DMS153 treated with DMSO at 0.1 percent for 48 hours (cell line): Measurements from ENCODE around the gene STK16.

ENCODE experiments used
- DNase-seq: peaks from one replicate; lab custom pipeline; 2025; ENCODE audit not compliant: unreplicated experiment; lab: John Stamatoyannopoulos, UW

The STK16 gene

GRCh38 chr2:219213486-219214071, 31.7 kb upstream of the STK16 start:
- no peak for DNase-seq

GRCh38 chr2:219214141-219214540, 31.1 kb upstream of the STK16 start:
- DNase-seq = no peak

GRCh38 chr2:219214786-219215185, 30.5 kb upstream of the STK16 start:
- no peak for DNase-seq

- no peak for DNase-seq
Observed at GRCh38 chr2:219215871-219216534, 29.3 kb upstream of the STK16 start.

GRCh38 chr2:219216535-219216915, 28.8 kb upstream of the STK16 start:
- DNase-seq = no peak

GRCh38 chr2:219218217-219218731, 27.0 kb upstream of the STK16 start:
- DNase-seq = no peak

- peak; percentile 84 for DNase-seq
Observed at GRCh38 chr2:219218732-219219701, 26.3 kb upstream of the STK16 start, which contains the start of gene ABCB6. Gene ABCB6 (minus strand): TSS chr2:219218958. CDS start chr2:219218673, 285 bp downstream.

- DNase-seq = no peak
Observed at GRCh38 chr2:219219784-219220532, 25.3 kb upstream of the STK16 start.

- no peak for DNase-seq
Observed at GRCh38 chr2:219220652-219221402, 24.5 kb upstream of the STK16 start.

- DNase-seq = no peak
Observed at GRCh38 chr2:219221957-219222518, 23.2 kb upstream of the STK16 start.

- DNase-seq = no peak
Observed at GRCh38 chr2:219223831-219224610, 21.3 kb upstream of the STK16 start.

GRCh38 chr2:219225350-219225749, 19.9 kb upstream of the STK16 start:
- DNase-seq = no peak

- no peak for DNase-seq
Observed at GRCh38 chr2:219228041-219228910, 17.0 kb upstream of the STK16 start.

- no peak for DNase-seq
Observed at GRCh38 chr2:219228911-219229304, 16.4 kb upstream of the STK16 start.

- DNase-seq = peak; percentile 96
Observed at GRCh38 chr2:219229305-219230058, 15.8 kb upstream of the STK16 start, which contains the start of the genes ANKZF1 and ATG9A. Gene ANKZF1 (plus strand): TSS chr2:219229806. CDS start chr2:219230258, 452 bp downstream. Gene ATG9A (minus strand): TSS chr2:219229636. CDS start chr2:219228024, 1,612 bp downstream.

GRCh38 chr2:219230059-219230540, 15.2 kb upstream of the STK16 start:
- no peak for DNase-seq

GRCh38 chr2:219234331-219234730, 10.9 kb upstream of the STK16 start:
- no peak for DNase-seq
